Neural progenitor cell (in vitro differentiated cells): ENCODE data around the gene C6orf62. TPM values are rescaled to one million over a fixed set of nuclear protein-coding genes. Genes with fewer than 3 reads are reported as not detected.
"Not testable (repeated sequence)": the region's sequence is repeated elsewhere in the genome, so short reads cannot be mapped to it uniquely, and the experiment has no call there.

Experiments
- DNase-seq: peaks from one replicate; pipeline ENCODE4 v3.0.0-alpha.2; 2016; ENCODE audit warnings: low spot score
- H2AFZ ChIP-seq: fragments of 200-600 bp; sonication (generic); replicated peaks from 2 replicates; pipeline ENCODE4 v1.6.1; 2016; ENCODE audit warnings: antibody characterized with exemption
- H3F3A ChIP-seq: fragments of 200-600 bp; sonication (generic); 2 replicates; pipeline ENCODE4 v1.6.1; 2016; ENCODE audit warnings: antibody characterized with exemption, low read depth
- H3K27ac ChIP-seq: fragments of 200-600 bp; sonication (generic); 2 replicates; pipeline ENCODE4 v1.5.1; 2016; ENCODE audit warnings: mild to moderate bottlenecking
- H3K27me3 ChIP-seq: fragments of 200-600 bp; sonication (generic); 2 replicates; pipeline ENCODE4 v1.6.1; 2016; ENCODE audit warnings: mild to moderate bottlenecking, moderate library complexity
- H3K36me3 ChIP-seq: fragments of 200-600 bp; sonication (generic); 2 replicates; pipeline ENCODE4 v1.5.1; 2016
- H3K4me1 ChIP-seq: fragments of 200-600 bp; sonication (generic); 2 replicates; pipeline ENCODE4 v1.6.1; 2016; ENCODE audit warnings: mixed run types
- H3K4me2 ChIP-seq: fragments of 200-600 bp; sonication (generic); 2 replicates; pipeline ENCODE4 v1.6.1; 2016
- H3K4me3 ChIP-seq: fragments of 200-600 bp; sonication (generic); 2 replicates; pipeline ENCODE4 v1.5.1; 2016
- H3K79me2 ChIP-seq: fragments of 200-600 bp; sonication (generic); 2 replicates; pipeline ENCODE4 v1.6.1; 2016; ENCODE audit warnings: low read depth
- H3K9ac ChIP-seq: fragments of 200-600 bp; sonication (generic); 2 replicates; pipeline ENCODE4 v1.6.1; 2016
- H3K9me3 ChIP-seq: fragments of 200-600 bp; sonication (generic); 2 replicates; pipeline ENCODE4 v1.5.1; 2016; ENCODE audit warnings: low read depth
- H4K20me1 ChIP-seq: fragments of 200-600 bp; sonication (generic); 2 replicates; pipeline ENCODE4 v1.6.1; 2016; ENCODE audit warnings: low read depth
- H3K27ac Mint-ChIP-seq: 3 replicates; pipeline ENCODE4 v1.8.0; 2021; ENCODE audit warnings: mixed read lengths
- H3K27me3 Mint-ChIP-seq: 2 replicates; pipeline ENCODE4 v1.8.0; 2022; ENCODE audit warnings: low read depth, mild to moderate bottlenecking, inconsistent platforms, moderate library complexity, mixed read lengths; ENCODE audit not compliant: insufficient read depth
- H3K36me3 Mint-ChIP-seq: 3 replicates; pipeline ENCODE4 v1.8.0; 2021; ENCODE audit warnings: mixed read lengths
- H3K4me1 Mint-ChIP-seq: 3 replicates; pipeline ENCODE4 v1.8.0; 2021; ENCODE audit warnings: mixed read lengths
- H3K4me3 Mint-ChIP-seq: 3 replicates; pipeline ENCODE4 v1.8.0; 2021; ENCODE audit warnings: mild to moderate bottlenecking, moderate library complexity, mixed read lengths
- H3K9me3 Mint-ChIP-seq: 3 replicates; pipeline ENCODE4 v1.8.0; 2020; ENCODE audit warnings: mixed read lengths
- EZH2 ChIP-seq: fragments of 200-600 bp; sonication (generic); IDR thresholded peaks from 2 replicates; pipeline ENCODE4 v1.6.1; 2017; ENCODE audit warnings: antibody characterized with exemption, mild to moderate bottlenecking, moderate library complexity
- EZH2phosphoT487 ChIP-seq: fragments of 200-600 bp; sonication (generic); IDR thresholded peaks from 2 replicates; pipeline ENCODE4 v1.6.1; 2017; ENCODE audit warnings: antibody characterized with exemption
- total RNA-seq: library from RNA; depleted of rRNA; stranded (reverse); fragments of >200 nt; gene quantifications from 2 replicates; pipeline ENCODE4 v1.2.3, GENCODE V29; 2015; ENCODE audit warnings: low replicate concordance
- TF ChIP-seq, protein P1 (sequence below): fragments of 200-600 bp; sonication (generic); IDR thresholded peaks from 2 replicates; pipeline ENCODE4 v1.5.1; 2017; ENCODE audit warnings: antibody characterized with exemption, mild to moderate bottlenecking

Gene C6orf62
- total RNA-seq, 1 donor from 2014 or later, result 82.3 TPM

DNA sequence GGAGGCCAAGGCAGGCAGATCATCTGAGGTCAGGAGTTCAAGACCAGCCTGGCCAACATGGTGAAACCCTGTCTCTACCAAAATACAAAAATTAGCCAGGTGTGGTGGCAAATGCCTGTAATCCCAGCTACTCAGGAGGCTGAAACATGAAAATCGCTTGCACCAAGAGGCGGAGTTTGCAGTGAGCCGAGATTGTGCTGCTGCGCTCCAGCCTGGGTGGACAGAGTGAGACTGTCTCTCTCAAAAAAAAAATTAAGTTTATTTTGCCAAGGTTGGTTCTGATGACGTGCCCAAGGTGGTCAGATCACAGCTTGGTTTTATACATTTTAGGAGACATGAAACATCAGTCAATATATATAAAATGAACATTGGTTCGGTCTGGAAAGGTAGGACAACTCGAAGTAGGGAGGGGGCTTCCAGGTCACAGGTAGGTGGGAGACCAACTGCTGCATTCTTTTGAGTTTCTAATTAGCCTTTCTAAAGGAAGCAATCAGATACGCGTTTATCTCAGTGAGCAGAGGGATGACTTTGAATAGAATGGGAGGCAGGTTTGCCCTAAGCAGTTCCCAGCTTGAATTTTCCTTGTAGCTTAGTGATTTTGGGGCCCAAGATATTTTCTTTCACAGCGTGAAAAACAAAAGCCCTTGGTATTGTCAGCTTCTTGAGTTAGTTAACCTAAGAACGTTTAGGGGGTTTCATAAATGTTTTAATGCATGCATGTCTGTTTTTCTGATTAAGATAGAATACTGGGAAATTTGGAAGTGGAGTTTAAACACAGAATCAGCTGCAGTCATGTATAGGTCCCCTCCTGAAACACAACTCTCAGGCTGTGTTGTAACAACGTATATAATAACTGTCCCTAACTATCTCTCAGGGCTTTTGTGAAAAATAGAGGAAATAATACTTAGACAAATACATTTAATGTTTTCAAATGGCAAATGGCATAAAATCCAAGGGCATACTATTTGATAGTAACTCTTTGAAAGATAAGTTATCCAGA lies 35.4 kb downstream of the C6orf62 start:
- peaks cover 11% of the 10 kb centered on the region for H3K4me1 Mint-ChIP-seq
- peak; percentile 39 for DNase-seq
- Histone ChIP-seq H3K36me3 (no peaks in the 10 kb centered on the region), H3K9ac (no peak overlapping the region), H3K27me3 (no peaks in the 10 kb centered on the region), H3K27ac (no peak overlapping the region), H2AFZ (no peak overlapping the region), H3K79me2 (no peaks in the 10 kb centered on the region), H3K9me3 (no peaks in the 10 kb centered on the region), H3F3A (peaks cover 6% of the 10 kb centered on the region), H4K20me1 (no peaks in the 10 kb centered on the region), H3K4me3 (no peak overlapping the region), H3K4me2 (peak overlapping the region; percentile 32), H3K4me1 (peaks cover 10% of the 10 kb centered on the region)
- H3K9me3 Mint-ChIP-seq, result peaks cover 6% of the 10 kb centered on the region
- H3K27ac Mint-ChIP-seq, result no peak overlapping the region
- no peak for TF ChIP-seq EZH2
- no peak for TF ChIP-seq EZH2phosphoT487
- TF ChIP-seq, protein P1, sequence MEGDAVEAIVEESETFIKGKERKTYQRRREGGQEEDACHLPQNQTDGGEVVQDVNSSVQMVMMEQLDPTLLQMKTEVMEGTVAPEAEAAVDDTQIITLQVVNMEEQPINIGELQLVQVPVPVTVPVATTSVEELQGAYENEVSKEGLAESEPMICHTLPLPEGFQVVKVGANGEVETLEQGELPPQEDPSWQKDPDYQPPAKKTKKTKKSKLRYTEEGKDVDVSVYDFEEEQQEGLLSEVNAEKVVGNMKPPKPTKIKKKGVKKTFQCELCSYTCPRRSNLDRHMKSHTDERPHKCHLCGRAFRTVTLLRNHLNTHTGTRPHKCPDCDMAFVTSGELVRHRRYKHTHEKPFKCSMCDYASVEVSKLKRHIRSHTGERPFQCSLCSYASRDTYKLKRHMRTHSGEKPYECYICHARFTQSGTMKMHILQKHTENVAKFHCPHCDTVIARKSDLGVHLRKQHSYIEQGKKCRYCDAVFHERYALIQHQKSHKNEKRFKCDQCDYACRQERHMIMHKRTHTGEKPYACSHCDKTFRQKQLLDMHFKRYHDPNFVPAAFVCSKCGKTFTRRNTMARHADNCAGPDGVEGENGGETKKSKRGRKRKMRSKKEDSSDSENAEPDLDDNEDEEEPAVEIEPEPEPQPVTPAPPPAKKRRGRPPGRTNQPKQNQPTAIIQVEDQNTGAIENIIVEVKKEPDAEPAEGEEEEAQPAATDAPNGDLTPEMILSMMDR, result no peak
- peaks cover 2% of the 10 kb centered on the region for H3K27me3 Mint-ChIP-seq
- H3K4me3 Mint-ChIP-seq, result no peak overlapping the region
- peaks cover 23% of the 10 kb centered on the region for H3K36me3 Mint-ChIP-seq

DNA sequence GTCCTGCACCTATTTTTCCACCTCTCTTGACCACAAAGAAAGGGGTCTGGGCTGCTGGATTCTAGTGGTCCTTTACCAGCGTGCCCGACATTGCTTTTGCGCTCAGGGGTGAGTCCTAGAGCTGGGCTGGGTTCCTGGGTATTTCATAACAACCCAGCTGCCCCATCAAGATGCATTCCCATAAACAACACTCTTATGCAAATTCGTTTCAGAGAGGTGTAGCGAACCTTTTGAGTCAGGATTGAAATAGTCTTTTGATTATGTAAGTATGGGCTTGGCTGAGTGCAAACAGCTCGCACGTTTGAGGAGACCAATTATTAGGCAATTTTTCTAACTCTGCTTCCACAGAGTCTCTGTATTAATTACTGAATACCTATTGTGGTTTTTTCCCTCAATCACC lies 38.4 kb downstream of the C6orf62 start:
- peaks cover 15% of the 10 kb centered on the region for H3K9me3 Mint-ChIP-seq
- H3K36me3 ChIP-seq, result no peaks in the 10 kb centered on the region
- no peak overlapping the region for H3K4me3 Mint-ChIP-seq
- no peak overlapping the region for H3K4me3 ChIP-seq
- H4K20me1 ChIP-seq, result no peaks in the 10 kb centered on the region
- H3K27ac ChIP-seq, result no peak overlapping the region
- no peak for DNase-seq
- no peak overlapping the region for H3K4me2 ChIP-seq
- no peak overlapping the region for H2AFZ ChIP-seq
- H3K27ac Mint-ChIP-seq, result no peak overlapping the region
- H3K36me3 Mint-ChIP-seq, result peaks cover 20% of the 10 kb centered on the region
- peaks cover 2% of the 10 kb centered on the region for H3K27me3 Mint-ChIP-seq
- H3F3A ChIP-seq, result peaks cover 6% of the 10 kb centered on the region
- peaks cover 10% of the 10 kb centered on the region for H3K4me1 ChIP-seq
- no peaks in the 10 kb centered on the region for H3K79me2 ChIP-seq
- H3K27me3 ChIP-seq, result no peaks in the 10 kb centered on the region
- H3K9me3 ChIP-seq, result no peaks in the 10 kb centered on the region
- TF ChIP-seq EZH2 (no peak), EZH2phosphoT487 (no peak)
- TF ChIP-seq, protein P1, result no peak
- peaks cover 11% of the 10 kb centered on the region for H3K4me1 Mint-ChIP-seq
- H3K9ac ChIP-seq, result no peak overlapping the region

DNA sequence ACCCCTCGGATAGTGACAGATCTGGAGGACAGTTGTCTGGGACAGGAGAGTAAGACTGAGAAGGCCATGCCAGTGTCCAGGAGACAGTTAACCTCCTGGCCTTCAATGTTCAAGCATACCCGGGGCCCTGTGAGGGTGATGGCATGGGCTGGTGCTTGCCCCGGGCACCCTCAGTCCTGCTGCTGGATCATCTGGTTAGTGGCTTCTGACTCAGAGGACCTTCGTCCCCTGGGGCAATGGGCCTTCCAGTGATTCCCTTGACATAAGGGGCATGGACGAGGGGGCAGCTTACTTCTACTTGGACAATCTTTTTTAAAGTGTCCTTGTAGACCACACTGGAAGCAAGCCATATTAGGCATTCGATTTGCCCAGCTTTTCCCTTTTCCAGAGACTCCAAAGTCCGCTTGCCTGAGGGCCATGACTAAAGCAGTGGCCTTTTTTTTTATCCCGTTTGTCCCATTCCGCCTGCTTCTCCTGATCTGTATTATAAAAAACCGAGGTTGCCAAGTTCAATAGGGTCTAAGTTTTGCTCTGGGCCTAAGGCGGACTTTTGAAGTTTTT lies 40.1 kb downstream of the C6orf62 start:
- H3K9me3 ChIP-seq, result not testable (repeated sequence)

DNA sequence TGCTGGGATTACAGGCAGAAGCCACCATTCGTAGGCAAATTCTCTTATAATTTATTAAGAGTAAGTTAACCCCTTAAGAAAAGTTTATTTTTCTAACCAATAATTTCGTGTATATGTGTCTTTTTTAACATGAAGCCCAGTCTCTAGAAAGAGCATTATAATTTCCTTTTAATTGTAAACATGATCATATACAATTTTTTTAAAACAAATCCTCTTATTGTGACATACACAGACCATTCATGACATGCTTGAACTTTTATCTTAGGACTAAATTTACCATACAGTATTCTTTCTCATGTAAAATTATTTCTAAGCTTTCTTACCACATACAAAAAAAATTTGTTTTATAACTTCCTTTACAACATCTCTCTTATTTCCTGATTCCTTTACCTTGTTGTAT lies 45.3 kb downstream of the C6orf62 start:
- Mint-ChIP-seq H3K27me3 (no peaks in the 10 kb centered on the region), H3K4me3 (no peak overlapping the region), H3K27ac (no peak overlapping the region), H3K4me1 (no peaks in the 10 kb centered on the region), H3K9me3 (peaks cover 65% of the 10 kb centered on the region), H3K36me3 (peaks cover 29% of the 10 kb centered on the region)
- TF ChIP-seq EZH2 (no peak), EZH2phosphoT487 (no peak)
- TF ChIP-seq, protein P1, result no peak
- Histone ChIP-seq H3K27me3 (no peaks in the 10 kb centered on the region), H3F3A (peaks cover 6% of the 10 kb centered on the region), H4K20me1 (no peaks in the 10 kb centered on the region), H3K9ac (no peak overlapping the region), H3K79me2 (no peaks in the 10 kb centered on the region), H3K4me2 (no peak overlapping the region), H2AFZ (no peak overlapping the region), H3K9me3 (peaks cover 29% of the 10 kb centered on the region), H3K27ac (no peak overlapping the region), H3K4me3 (no peak overlapping the region), H3K36me3 (peaks cover 8% of the 10 kb centered on the region), H3K4me1 (no peaks in the 10 kb centered on the region)
- peak; percentile 25 for DNase-seq

More for the DNA sequence above, 40.1 kb downstream of the C6orf62 start:
- H3K36me3 Mint-ChIP-seq, result peaks cover 23% of the 10 kb centered on the region
- peaks cover 30% of the 10 kb centered on the region for H3K9me3 Mint-ChIP-seq
- H3K4me2 ChIP-seq, H3F3A ChIP-seq, H3K27me3 Mint-ChIP-seq, H4K20me1 ChIP-seq, H3K4me1 Mint-ChIP-seq, H2AFZ ChIP-seq, H3K79me2 ChIP-seq, H3K27ac ChIP-seq, H3K4me1 ChIP-seq, DNase-seq, H3K4me3 ChIP-seq, H3K4me3 Mint-ChIP-seq, H3K36me3 ChIP-seq, H3K9ac ChIP-seq, H3K27me3 ChIP-seq, H3K27ac Mint-ChIP-seq: not testable (repeated sequence)
